K562 (cell line): Measurements from ENCODE around the gene ANO10. TPM values are rescaled to one million over a fixed set of nuclear protein-coding genes. Genes with fewer than 3 reads are reported as not detected.
A peak's percentile ranks its signal among the peaks of the same experiment; 100 is the strongest.

Experiments
- ARID2 ChIP-seq: fragments of 450-650 bp; IDR thresholded peaks from 2 replicates; pipeline ENCODE4 v1.6.1; 2017; ENCODE audit warnings: antibody characterized with exemption, mild to moderate bottlenecking
- ATF7 ChIP-seq: fragments of 450-650 bp; IDR thresholded peaks from 2 replicates; pipeline ENCODE4 v1.7.1; 2014; ENCODE audit warnings: mild to moderate bottlenecking, moderate library complexity
- BDP1 ChIP-seq: IDR thresholded peaks from 3 replicates; pipeline ENCODE4 v1.6.1; 2011; ENCODE audit not compliant: insufficient read length, insufficient read depth
- BRF1 ChIP-seq: IDR thresholded peaks from 3 replicates; pipeline ENCODE4 v1.6.1; 2011; ENCODE audit warnings: borderline replicate concordance, mild to moderate bottlenecking; ENCODE audit not compliant: insufficient read length; ENCODE audit errors: extremely low read depth
- CBX1 ChIP-seq: sonication (generic); IDR thresholded peaks from 2 replicates; pipeline ENCODE4 v1.6.1; 2016; ENCODE audit warnings: antibody characterized with exemption, low read depth, mild to moderate bottlenecking
- CEBPG ChIP-seq, 3 experiments: fragments of 200-800 bp in 1 of 3; sonication (Bioruptor generic) in 1 of 3; sonication (generic) in 1 of 3; formaldehyde crosslinking in 1 of 3; IDR thresholded peaks in 2 of 3; conservative IDR thresholded peaks in 1 of 3; 2 replicates each; pipeline versions ENCODE4 v1.6.1 to v1.8.0; 2016 to 2022; ENCODE audit warnings: missing compliant biosample characterization in 2 of 3, missing genetic modification characterization in 2 of 3, mild to moderate bottlenecking in 1 of 3, missing genetic modification reagents in 1 of 3
- CGGBP1 ChIP-seq: fragments of 250-450 bp; sonication (Bioruptor Pico); IDR thresholded peaks from 2 replicates; pipeline ENCODE4 v1.9.0; 2021; ENCODE audit warnings: mild to moderate bottlenecking
- DMBX1 ChIP-seq: fragments of 250-450 bp; sonication (Bioruptor Pico); IDR thresholded peaks from 2 replicates; pipeline ENCODE4 v1.8.0; 2022; ENCODE audit warnings: inconsistent platforms, mild to moderate bottlenecking, moderate library complexity, borderline replicate concordance
- E2F8 ChIP-seq: fragments of 450-650 bp; IDR thresholded peaks from 2 replicates; pipeline ENCODE4 v1.7.1; 2018; ENCODE audit warnings: mild to moderate bottlenecking, low read depth; ENCODE audit not compliant: partially characterized antibody
- ELF4 ChIP-seq: fragments of 450-650 bp; formaldehyde crosslinking; IDR thresholded peaks from 2 replicates; pipeline ENCODE4 v1.4.0; 2022; ENCODE audit warnings: missing genetic modification characterization
- ESRRA ChIP-seq: fragments of 450-650 bp; IDR thresholded peaks from 2 replicates; pipeline ENCODE4 v1.6.1; 2014; ENCODE audit warnings: low read depth, mild to moderate bottlenecking, moderate library complexity, borderline replicate concordance
- MNT ChIP-seq, 2 experiments: fragments of 450-650 bp; conservative IDR thresholded peaks; 2 replicates each; pipeline ENCODE4 v1.6.1; 2017; ENCODE audit warnings: mild to moderate bottlenecking in 2 of 2, moderate library complexity in 2 of 2
- MYC ChIP-seq, 2 experiments: fragments of 250-450 bp in 1 of 2; sonication (Bioruptor Pico) in 1 of 2; IDR thresholded peaks; 2 replicates each; pipeline versions ENCODE4 v1.5.1 to v1.6.1; 2012 to 2021; ENCODE audit warnings: low read depth in 2 of 2, borderline replicate concordance in 1 of 2, improper control_type of control experiment in 1 of 2, low read length in 1 of 2, mild to moderate bottlenecking in 1 of 2, moderate library complexity in 1 of 2
- TFAP4 ChIP-seq: sonication (generic); formaldehyde crosslinking; IDR thresholded peaks from 2 replicates; pipeline ENCODE4 v1.8.0; 2022; ENCODE audit warnings: missing genetic modification reagents, mild to moderate bottlenecking, moderate library complexity, borderline replicate concordance
- polyA plus RNA-seq, 8 experiments: library from polyadenylated mRNA; depleted of rRNA in 4 of 8; stranded (reverse) in 5 of 8; unstranded in 3 of 8; fragments of >200 nt; fragmentation: Nextera tagmentation in 2 of 8; fragmentation: Illumina TruSeq in 1 of 8; extraction: Ambion mirVana in 2 of 8; extraction: Trizol in 1 of 8; gene quantifications; 2 replicates each; pipeline versions ENCODE4 v1.2.1 to v1.2.3, GENCODE V29; 2011 to 2014; ENCODE audit warnings: inconsistent platforms in 1 of 8, missing spikeins in 1 of 8
- total RNA-seq, 7 experiments: library from RNA; depleted of rRNA in 6 of 7; stranded (reverse); fragments of >200 nt in 6 of 7; fragmentation: Illumina TruSeq in 2 of 7; extraction: Trizol in 2 of 7; gene quantifications; 2 replicates each; pipeline versions ENCODE4 v1.2.1 to v1.2.3, GENCODE V29; 2011 to 2021; ENCODE audit warnings: low replicate concordance in 1 of 7
- TF ChIP-seq, protein P1 (sequence below): fragments of 250-450 bp; sonication (Bioruptor Pico); IDR thresholded peaks from 2 replicates; pipeline ENCODE4 v1.9.0; 2021; ENCODE audit warnings: mild to moderate bottlenecking, inconsistent platforms

The ANO10 gene
- total and polyA plus RNA-seq, 9 of the 15 experiments (the other 6 are each of a cell fraction or from before 2014, with no cell fraction given): 6.4 to 46.0 (median 32.3) TPM

DNA sequence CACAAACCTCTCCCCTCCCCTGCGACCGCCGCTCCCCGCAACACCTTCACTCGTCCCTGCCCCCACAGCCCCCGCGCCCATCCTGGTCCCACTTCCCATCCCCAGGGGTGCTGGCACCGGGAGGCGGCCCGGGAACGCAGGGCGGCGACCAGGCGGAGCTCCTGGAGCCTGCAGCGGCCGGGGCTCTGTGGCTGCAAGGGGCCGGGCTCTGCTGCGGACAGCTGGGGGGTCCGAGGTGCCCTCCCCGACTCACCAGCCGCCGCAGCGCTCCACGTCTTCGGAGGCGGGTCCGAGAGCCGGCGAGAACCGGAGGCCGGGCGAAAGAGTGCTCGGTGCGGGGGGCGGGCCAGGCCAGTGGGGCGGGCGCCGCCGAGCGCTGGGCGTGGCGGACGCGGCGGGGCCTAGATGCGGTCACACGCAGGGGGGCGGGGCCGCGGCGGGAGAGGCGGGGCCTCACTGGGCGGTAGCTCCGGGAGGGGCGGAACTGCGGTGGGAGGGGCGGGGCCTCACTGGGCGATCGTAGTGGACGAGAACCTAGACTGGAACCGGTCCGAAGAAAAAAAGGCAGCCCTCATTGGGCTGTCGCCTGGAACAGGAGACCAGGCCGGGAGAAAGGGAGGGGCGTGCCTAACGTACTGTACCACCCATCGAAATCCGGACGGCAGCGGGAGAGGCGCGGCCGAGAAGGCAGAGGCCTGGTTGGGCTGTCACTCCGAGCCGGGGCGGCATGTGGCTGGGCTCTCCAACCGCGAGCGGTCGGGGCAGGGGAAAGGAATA, at the start of gene ANO10 (continued):
- TF ChIP-seq E2F8 (peak; percentile 30), ARID2 (peak; percentile 82), ESRRA (peak; percentile 49; the same call in 1 of the 2 replicates), ATF7 (peak; percentile 61; the same call in 1 of the 2 replicates), CEBPG (CRISPR knock-in tag; IDR thresholded peaks at IDR 0.05) (no peak), CEBPG (tag; conservative IDR thresholded peaks at IDR 0.05 in 1 of 2, IDR thresholded peaks at IDR 0.05 in 1 of 2) (no peak), MNT (conservative IDR thresholded peaks at IDR 0.05) (peak; percentile 79 to 89), DMBX1 (no peak), ELF4 (CRISPR knock-in tag) (0 out of 2 replicates have a peak, but pooled peaks have one; percentile 77), TFAP4 (peak; percentile 70; the same call in 1 of the 2 replicates), MYC (IDR thresholded peaks at IDR 0.05; ENCODE audit: low read depth, low read length) (peak; percentile 85), MYC (CRISPR knock-in tag; IDR thresholded peaks at IDR 0.05; ENCODE audit: borderline replicate concordance, low read depth) (no peak), CGGBP1 (CRISPR knock-in tag) (peak; percentile 52; the same call in 1 of the 2 replicates), BRF1 (no peak), BDP1 (no peak), CBX1 (peak; percentile 18; the same call in 1 of the 2 replicates)
- TF ChIP-seq, protein P1, sequence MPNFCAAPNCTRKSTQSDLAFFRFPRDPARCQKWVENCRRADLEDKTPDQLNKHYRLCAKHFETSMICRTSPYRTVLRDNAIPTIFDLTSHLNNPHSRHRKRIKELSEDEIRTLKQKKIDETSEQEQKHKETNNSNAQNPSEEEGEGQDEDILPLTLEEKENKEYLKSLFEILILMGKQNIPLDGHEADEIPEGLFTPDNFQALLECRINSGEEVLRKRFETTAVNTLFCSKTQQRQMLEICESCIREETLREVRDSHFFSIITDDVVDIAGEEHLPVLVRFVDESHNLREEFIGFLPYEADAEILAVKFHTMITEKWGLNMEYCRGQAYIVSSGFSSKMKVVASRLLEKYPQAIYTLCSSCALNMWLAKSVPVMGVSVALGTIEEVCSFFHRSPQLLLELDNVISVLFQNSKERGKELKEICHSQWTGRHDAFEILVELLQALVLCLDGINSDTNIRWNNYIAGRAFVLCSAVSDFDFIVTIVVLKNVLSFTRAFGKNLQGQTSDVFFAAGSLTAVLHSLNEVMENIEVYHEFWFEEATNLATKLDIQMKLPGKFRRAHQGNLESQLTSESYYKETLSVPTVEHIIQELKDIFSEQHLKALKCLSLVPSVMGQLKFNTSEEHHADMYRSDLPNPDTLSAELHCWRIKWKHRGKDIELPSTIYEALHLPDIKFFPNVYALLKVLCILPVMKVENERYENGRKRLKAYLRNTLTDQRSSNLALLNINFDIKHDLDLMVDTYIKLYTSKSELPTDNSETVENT (CRISPR knock-in tag): peak; percentile 76
